Measurements from ENCODE around the gene SNW1.

DNA sequence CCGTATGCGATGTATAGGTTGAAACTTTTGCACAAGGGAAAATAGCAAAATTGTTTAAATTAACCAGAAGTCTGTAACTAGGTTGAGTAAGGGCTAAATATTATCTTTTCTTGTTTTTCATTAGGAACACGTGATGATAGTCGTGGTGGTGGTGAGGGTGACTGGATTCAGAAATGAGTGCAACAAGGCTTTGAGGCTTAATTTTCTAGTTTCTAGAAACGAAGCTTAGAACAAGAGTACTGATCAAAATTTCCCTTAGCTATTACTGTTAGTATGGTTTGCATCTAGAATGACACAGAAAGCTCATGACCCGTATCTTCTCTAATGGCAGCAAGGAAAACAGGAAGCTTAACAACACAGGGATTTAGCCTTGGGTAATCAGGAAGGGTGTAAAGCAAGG is 46.0 kb downstream of the SNW1 start:
- no peak for TF ChIP-seq CTCF (IDR thresholded peaks at IDR 0.05)
- TF ChIP-seq POLR2A (IDR thresholded peaks at IDR 0.05): no peak
- TF ChIP-seq POLR2AphosphoS5 (IDR thresholded peaks at IDR 0.05): no peak
